Superior temporal gyrus (tissue), 1 donor: ENCODE measurements around the gene PIP4K2A.

ENCODE experiments used
- DNase-seq: peaks from one replicate; pipeline ENCODE4 v3.0.0-alpha.2; 2016; ENCODE audit errors: extremely low spot score

PIP4K2A gene

GRCh38 chr10:22666287-22667092 is 47.9 kb downstream of the PIP4K2A start:
- DNase-seq: no peak

GRCh38 chr10:22665329-22665728 is 49.0 kb downstream of the PIP4K2A start:
- DNase-seq: no peak

- no peak for DNase-seq
Measured at GRCh38 chr10:22662733-22663330, 51.5 kb downstream of the PIP4K2A start.

- DNase-seq: no peak
Measured at GRCh38 chr10:22659866-22660265, 54.5 kb downstream of the PIP4K2A start.

GRCh38 chr10:22658745-22659410 is 55.5 kb downstream of the PIP4K2A start:
- no peak for DNase-seq

GRCh38 chr10:22657566-22658225 is 56.7 kb downstream of the PIP4K2A start:
- DNase-seq: no peak

- DNase-seq: no peak
Measured at GRCh38 chr10:22657024-22657423, 57.4 kb downstream of the PIP4K2A start.

GRCh38 chr10:22656036-22656435 is 58.3 kb downstream of the PIP4K2A start:
- DNase-seq: no peak

GRCh38 chr10:22655312-22655981 is 58.9 kb downstream of the PIP4K2A start:
- DNase-seq: no peak

- no peak for DNase-seq
Measured at GRCh38 chr10:22652988-22653481, 61.3 kb downstream of the PIP4K2A start.

- no peak for DNase-seq
Measured at GRCh38 chr10:22651276-22651980, 63.0 kb downstream of the PIP4K2A start.

- DNase-seq: no peak
Measured at GRCh38 chr10:22649994-22650393, 64.4 kb downstream of the PIP4K2A start.

GRCh38 chr10:22649390-22649841 is 65.0 kb downstream of the PIP4K2A start:
- no peak for DNase-seq

- no peak for DNase-seq
Measured at GRCh38 chr10:22648547-22648961, 65.8 kb downstream of the PIP4K2A start.

GRCh38 chr10:22647244-22647643 is 67.1 kb downstream of the PIP4K2A start:
- no peak for DNase-seq

- no peak for DNase-seq
Measured at GRCh38 chr10:22646388-22646853, 68.0 kb downstream of the PIP4K2A start.

GRCh38 chr10:22644222-22644621 is 70.2 kb downstream of the PIP4K2A start:
- DNase-seq: no peak

GRCh38 chr10:22643775-22644174 is 70.6 kb downstream of the PIP4K2A start:
- DNase-seq: no peak

GRCh38 chr10:22643116-22643515 is 71.3 kb downstream of the PIP4K2A start:
- no peak for DNase-seq

GRCh38 chr10:22641743-22642142 is 72.6 kb downstream of the PIP4K2A start:
- DNase-seq: no peak

- no peak for DNase-seq
Measured at GRCh38 chr10:22640359-22640758, 74.0 kb downstream of the PIP4K2A start.
